Gastroesophageal sphincter (tissue), 3 donors: ENCODE results near the gene LDLRAP1.

Experiments
- POLR2A ChIP-seq, 2 donors: fragments of 450-650 bp; IDR thresholded peaks; one replicate each; pipeline ENCODE4 v1.6.1; 2017; ENCODE audit warnings: antibody characterized with exemption in 2 of 2, mild to moderate bottlenecking in 2 of 2, moderate library complexity in 1 of 2
- POLR2AphosphoS5 ChIP-seq: sonication (generic); formaldehyde crosslinking; IDR thresholded peaks from one replicate; pipeline ENCODE4 v1.6.1; 2017; ENCODE audit warnings: antibody characterized with exemption
- TF ChIP-seq, protein P1 (sequence below), 4 experiments: fragments of 200-600 bp in 2 of 4; fragments of 450-650 bp in 2 of 4; sonication (generic) in 1 of 4; IDR thresholded peaks; one replicate each; pipeline ENCODE4 v1.5.1; 2017 to 2019; ENCODE audit warnings: antibody characterized with exemption in 4 of 4, mild to moderate bottlenecking in 2 of 4, moderate library complexity in 2 of 4

DNA sequence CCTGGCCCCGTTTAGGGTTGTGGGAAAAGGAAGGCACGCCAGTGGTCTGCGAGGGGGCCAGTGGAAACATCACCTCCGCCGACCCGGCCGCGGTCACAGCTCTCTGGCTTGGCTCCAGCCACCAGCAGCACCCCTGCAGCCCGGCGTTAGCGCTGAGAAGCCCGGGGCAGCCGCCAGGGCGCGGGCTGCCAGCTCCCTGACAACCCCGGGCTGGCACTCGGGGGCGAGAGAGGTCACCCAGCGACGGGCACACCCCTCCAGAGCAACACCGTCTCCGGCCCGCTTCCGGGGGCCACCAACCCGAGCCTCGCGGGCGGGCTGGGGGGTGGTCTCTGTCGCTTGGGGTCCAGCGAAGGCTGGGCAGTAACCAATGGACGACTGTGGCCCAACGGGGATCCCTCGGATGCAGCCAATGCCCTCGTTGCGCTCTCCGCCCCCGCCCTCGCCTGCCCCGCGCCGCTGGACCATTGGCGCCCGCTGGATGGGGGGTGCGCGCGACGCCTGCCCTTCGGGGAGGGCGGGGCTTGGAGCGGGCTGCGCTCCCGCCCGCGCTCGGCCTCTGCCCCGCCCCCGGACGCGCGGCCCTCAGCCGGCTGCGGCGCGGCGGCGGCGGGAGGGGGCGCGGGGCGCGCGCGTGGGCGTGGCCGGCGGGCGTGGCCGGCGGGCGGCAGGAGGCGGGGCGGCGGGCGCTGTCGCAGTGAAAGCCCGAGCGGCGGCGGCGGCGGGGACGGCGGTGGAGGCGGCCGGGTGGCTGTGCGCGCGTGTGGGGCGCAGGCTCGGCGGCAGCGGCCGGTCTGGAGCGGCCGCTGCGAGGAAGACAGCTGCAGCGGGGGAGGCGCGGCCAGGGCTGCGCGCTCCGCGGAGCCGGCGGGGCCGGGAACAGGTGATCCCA, 72.9 kb downstream of the LDLRAP1 start, which contains the start of gene MAN1C1:
- TF ChIP-seq, protein P1, sequence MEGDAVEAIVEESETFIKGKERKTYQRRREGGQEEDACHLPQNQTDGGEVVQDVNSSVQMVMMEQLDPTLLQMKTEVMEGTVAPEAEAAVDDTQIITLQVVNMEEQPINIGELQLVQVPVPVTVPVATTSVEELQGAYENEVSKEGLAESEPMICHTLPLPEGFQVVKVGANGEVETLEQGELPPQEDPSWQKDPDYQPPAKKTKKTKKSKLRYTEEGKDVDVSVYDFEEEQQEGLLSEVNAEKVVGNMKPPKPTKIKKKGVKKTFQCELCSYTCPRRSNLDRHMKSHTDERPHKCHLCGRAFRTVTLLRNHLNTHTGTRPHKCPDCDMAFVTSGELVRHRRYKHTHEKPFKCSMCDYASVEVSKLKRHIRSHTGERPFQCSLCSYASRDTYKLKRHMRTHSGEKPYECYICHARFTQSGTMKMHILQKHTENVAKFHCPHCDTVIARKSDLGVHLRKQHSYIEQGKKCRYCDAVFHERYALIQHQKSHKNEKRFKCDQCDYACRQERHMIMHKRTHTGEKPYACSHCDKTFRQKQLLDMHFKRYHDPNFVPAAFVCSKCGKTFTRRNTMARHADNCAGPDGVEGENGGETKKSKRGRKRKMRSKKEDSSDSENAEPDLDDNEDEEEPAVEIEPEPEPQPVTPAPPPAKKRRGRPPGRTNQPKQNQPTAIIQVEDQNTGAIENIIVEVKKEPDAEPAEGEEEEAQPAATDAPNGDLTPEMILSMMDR (IDR thresholded peaks at IDR 0.05) = peak in 3 of 4 experiments; percentile 68 to 76 (median 68)
- TF ChIP-seq POLR2AphosphoS5 (peak; percentile 64), POLR2A (IDR thresholded peaks at IDR 0.05) (peak; percentile 54 to 63)
